GM12801 (cell line): ENCODE results near the gene FOXE3.

Experiments
- CTCF ChIP-seq: IDR thresholded peaks from one replicate; pipeline ENCODE4 v1.5.1; 2011; ENCODE audit warnings: control low read depth; ENCODE audit not compliant: insufficient read length; ENCODE audit errors: extremely low read depth

Gene FOXE3

GRCh38 chr1:47405697-47406096, 10.4 kb upstream of the FOXE3 start:
- no peak for TF ChIP-seq CTCF

- TF ChIP-seq CTCF, result no peak
Measured at GRCh38 chr1:47406966-47407365, 9.1 kb upstream of the FOXE3 start.

GRCh38 chr1:47407481-47407880, 8.6 kb upstream of the FOXE3 start:
- TF ChIP-seq CTCF, result no peak

- no peak for TF ChIP-seq CTCF
Measured at GRCh38 chr1:47409311-47410067, 6.6 kb upstream of the FOXE3 start.

GRCh38 chr1:47410068-47410455, 6.0 kb upstream of the FOXE3 start:
- no peak for TF ChIP-seq CTCF

- TF ChIP-seq CTCF, result no peak
Measured at GRCh38 chr1:47411436-47411835, 4.6 kb upstream of the FOXE3 start.

- TF ChIP-seq CTCF, result no peak
Measured at GRCh38 chr1:47412437-47412836, 3.6 kb upstream of the FOXE3 start.
